ENCODE results near the gene DLG2. TPM values are rescaled to one million over a fixed set of nuclear protein-coding genes. Genes with fewer than 3 reads are reported as not detected.
A peak's percentile ranks its signal among the peaks of the same experiment; 100 is the strongest.

The DLG2 gene
- total RNA-seq, 4 donors from 2014 or later: 2.9 to 30.2 (median 22.6) TPM

- TF ChIP-seq CTCF (IDR thresholded peaks at IDR 0.05) (no peak), POLR2A (IDR thresholded peaks at IDR 0.05) (no peak)
- Histone ChIP-seq H3K27me3 (no peaks in the 10 kb centered on the region), H3K4me3 (no peak overlapping the region), H3K27ac (no peak overlapping the region), H3K4me1 (no peaks in the 10 kb centered on the region), H3K9me3 (no peaks in the 10 kb centered on the region), H3K36me3 (no peaks in the 10 kb centered on the region)
- peak in 1 of 2 donors; percentile 40 for DNase-seq
- intact Hi-C loops (cut with DNase I; ENCODE audit: low total_unique reads): no loop called here
These were observed 1909.6 kb downstream of the DLG2 start for GRCh38 chr11:83717537-83717936.

GRCh38 chr11:83715927-83716535 lies 1911.1 kb downstream of the DLG2 start:
- H3K27ac ChIP-seq: no peak overlapping the region
- intact Hi-C loops (cut with DNase I; ENCODE audit: low total_unique reads): no loop called here
- no peak for TF ChIP-seq POLR2A (IDR thresholded peaks at IDR 0.05)
- TF ChIP-seq CTCF (IDR thresholded peaks at IDR 0.05): no peak
- no peak overlapping the region for H3K4me3 ChIP-seq
- H3K27me3 ChIP-seq: no peaks in the 10 kb centered on the region
- H3K4me1 ChIP-seq: no peaks in the 10 kb centered on the region
- DNase-seq: peak in 1 of 2 donors; percentile 57
- no peaks in the 10 kb centered on the region for H3K36me3 ChIP-seq
- H3K9me3 ChIP-seq: no peaks in the 10 kb centered on the region

GRCh38 chr11:83713708-83714107 lies 1913.4 kb downstream of the DLG2 start:
- peak; percentile 61 to 71 for DNase-seq
- Histone ChIP-seq H3K27ac (peak overlapping the region in 1 of 2 donors; percentile 44), H3K4me1 (no peaks in the 10 kb centered on the region), H3K36me3 (no peaks in the 10 kb centered on the region), H3K4me3 (no peak overlapping the region), H3K9me3 (no peaks in the 10 kb centered on the region), H3K27me3 (no peaks in the 10 kb centered on the region)
- intact Hi-C loops (cut with DNase I; ENCODE audit: low total_unique reads): no loop called here
- no peak for TF ChIP-seq CTCF (IDR thresholded peaks at IDR 0.05)
- no peak for TF ChIP-seq POLR2A (IDR thresholded peaks at IDR 0.05)

- TF ChIP-seq CTCF (IDR thresholded peaks at IDR 0.05) (no peak), POLR2A (IDR thresholded peaks at IDR 0.05) (no peak)
- intact Hi-C loops (cut with DNase I; ENCODE audit: low total_unique reads): no loop called here
- Histone ChIP-seq H3K4me1 (no peaks in the 10 kb centered on the region), H3K27ac (no peak overlapping the region), H3K36me3 (no peaks in the 10 kb centered on the region), H3K4me3 (no peak overlapping the region), H3K27me3 (no peaks in the 10 kb centered on the region), H3K9me3 (no peaks in the 10 kb centered on the region)
- no peak for DNase-seq
These were observed 1916.0 kb downstream of the DLG2 start for GRCh38 chr11:83711106-83711527.

- intact Hi-C loops (cut with DNase I; ENCODE audit: low total_unique reads): no loop called here
- no peak overlapping the region for H3K27ac ChIP-seq
- H3K4me3 ChIP-seq: no peak overlapping the region
These were observed 1917.7 kb downstream of the DLG2 start for GRCh38 chr11:83709434-83709833.

More at GRCh38 chr11:83709434-83709833, 1917.7 kb downstream of the DLG2 start:
- DNase-seq: no peak
- no peaks in the 10 kb centered on the region for H3K4me1 ChIP-seq
- no peaks in the 10 kb centered on the region for H3K36me3 ChIP-seq
- H3K9me3 ChIP-seq: no peaks in the 10 kb centered on the region
- no peaks in the 10 kb centered on the region for H3K27me3 ChIP-seq
- TF ChIP-seq CTCF (IDR thresholded peaks at IDR 0.05) (no peak), POLR2A (IDR thresholded peaks at IDR 0.05) (no peak)

Measured in uterus (tissue), 4 donors.